ENCODE results near the gene CFAP97.

Gene CFAP97

GRCh38 chr4:185118876-185119275 is 84.9 kb downstream of the CFAP97 start:
- intact Hi-C loops (cut with DNase I), result no loop called here
- DNase-seq, result no peak

GRCh38 chr4:185117300-185117934 is 86.4 kb downstream of the CFAP97 start:
- no peak for DNase-seq
- intact Hi-C loops (cut with DNase I), result no loop called here

GRCh38 chr4:185115827-185116232 is 88.0 kb downstream of the CFAP97 start:
- intact Hi-C loops (cut with DNase I), result no loop called here
- no peak for DNase-seq

- intact Hi-C loops (cut with DNase I), result no loop called here
- DNase-seq, result no peak
Observed at GRCh38 chr4:185113340-185113739, 90.5 kb downstream of the CFAP97 start.

GRCh38 chr4:185112104-185112503 is 91.7 kb downstream of the CFAP97 start:
- intact Hi-C loops (cut with DNase I), result no loop called here
- DNase-seq, result no peak

GRCh38 chr4:185110375-185110823 is 93.4 kb downstream of the CFAP97 start:
- intact Hi-C loops (cut with DNase I), result no loop called here
- no peak for DNase-seq

- no peak for DNase-seq
- intact Hi-C loops (cut with DNase I), result no loop called here
Observed at GRCh38 chr4:185109736-185110135, 94.1 kb downstream of the CFAP97 start.
